Measurements from ENCODE around the gene PTPN11.
"Not testable (repeated sequence)": the region's sequence is repeated elsewhere in the genome, so short reads cannot be mapped to it uniquely, and the experiment has no call there.

Gene PTPN11

GRCh38 chr12:112382866-112383265 is 35.9 kb upstream of the PTPN11 start:
- H3K36me3 ChIP-seq: no peaks in the 10 kb centered on the region
- H3K27ac ChIP-seq: peak overlapping the region; percentile 93; the same call in 1 of the 2 replicates
- H3K4me2 ChIP-seq: peak overlapping the region; percentile 80
- peak overlapping the region; percentile 93 for H3K9ac ChIP-seq
- no peaks in the 10 kb centered on the region for H3K9me3 ChIP-seq
- peaks cover 39% of the 10 kb centered on the region for H3K4me1 ChIP-seq
- peaks cover 34% of the 10 kb centered on the region for H4K20me1 ChIP-seq
- H3K27me3 ChIP-seq: no peaks in the 10 kb centered on the region
- no peak for TF ChIP-seq Cebpa-rat (IDR thresholded peaks at IDR 0.05)
- H3K4me3 ChIP-seq: peak overlapping the region; percentile 99

- no peaks in the 10 kb centered on the region for H4K20me1 ChIP-seq
- H3K27me3 ChIP-seq: no peaks in the 10 kb centered on the region
- H3K9me3 ChIP-seq: no peaks in the 10 kb centered on the region
- H3K9ac ChIP-seq: peak overlapping the region; percentile 28; the same call in 1 of the 2 replicates
- no peaks in the 10 kb centered on the region for H3K36me3 ChIP-seq
- H3K4me3 ChIP-seq: no peak overlapping the region
- H3K27ac ChIP-seq: peak overlapping the region; percentile 19; the same call in 1 of the 2 replicates
- peak overlapping the region; percentile 41 for H3K4me2 ChIP-seq
- TF ChIP-seq Cebpa-rat (IDR thresholded peaks at IDR 0.05): no peak
- peaks cover 22% of the 10 kb centered on the region for H3K4me1 ChIP-seq
These were observed 32.0 kb upstream of the PTPN11 start for GRCh38 chr12:112386726-112387125.

- Histone ChIP-seq H3K9me3 (no peaks in the 10 kb centered on the region; the same call in 1 of the 2 replicates), H3K4me2 (no peak overlapping the region)
- TF ChIP-seq Cebpa-rat (IDR thresholded peaks at IDR 0.05): no peak
These were observed 29.5 kb upstream of the PTPN11 start for GRCh38 chr12:112389228-112389627.

GRCh38 chr12:112389922-112390654 is 28.7 kb upstream of the PTPN11 start:
- not testable (repeated sequence) for H3K27me3 ChIP-seq, H3K27ac ChIP-seq

More at GRCh38 chr12:112389228-112389627, 29.5 kb upstream of the PTPN11 start:
- no peak overlapping the region for H3K9ac ChIP-seq
- no peak overlapping the region for H3K4me3 ChIP-seq
- no peaks in the 10 kb centered on the region for H3K27me3 ChIP-seq
- H3K36me3 ChIP-seq: no peaks in the 10 kb centered on the region
- H3K4me1 ChIP-seq: peaks cover 17% of the 10 kb centered on the region
- H3K27ac ChIP-seq: no peak overlapping the region
- no peaks in the 10 kb centered on the region for H4K20me1 ChIP-seq

GRCh38 chr12:112393328-112393727 is 25.4 kb upstream of the PTPN11 start:
- Histone ChIP-seq H3K9me3 (peaks cover 22% of the 10 kb centered on the region), H3K4me2 (no peak overlapping the region), H4K20me1 (no peaks in the 10 kb centered on the region), H3K4me3 (no peak overlapping the region), H3K27me3 (no peaks in the 10 kb centered on the region), H3K36me3 (no peaks in the 10 kb centered on the region), H3K9ac (no peak overlapping the region), H3K27ac (no peak overlapping the region), H3K4me1 (no peaks in the 10 kb centered on the region)
- TF ChIP-seq Cebpa-rat (IDR thresholded peaks at IDR 0.05): no peak

More at GRCh38 chr12:112389922-112390654, 28.7 kb upstream of the PTPN11 start:
- H3K9me3 ChIP-seq, H3K9ac ChIP-seq, H3K4me2 ChIP-seq, H4K20me1 ChIP-seq, H3K36me3 ChIP-seq, H3K4me3 ChIP-seq: not testable (repeated sequence)
- peaks cover 17% of the 10 kb centered on the region for H3K4me1 ChIP-seq

- Histone ChIP-seq H3K9ac (no peak overlapping the region), H3K36me3 (peaks cover 27% of the 10 kb centered on the region), H3K9me3 (peaks cover 5% of the 10 kb centered on the region), H3K27me3 (no peaks in the 10 kb centered on the region), H3K4me3 (no peak overlapping the region), H3K4me1 (no peaks in the 10 kb centered on the region), H3K27ac (no peak overlapping the region), H3K4me2 (no peak overlapping the region), H4K20me1 (peaks cover 28% of the 10 kb centered on the region)
- no peak for TF ChIP-seq Cebpa-rat (IDR thresholded peaks at IDR 0.05)
These were observed 17.7 kb upstream of the PTPN11 start for GRCh38 chr12:112401054-112401453.

- Histone ChIP-seq H3K36me3 (peaks cover 37% of the 10 kb centered on the region), H3K4me2 (no peak overlapping the region), H3K4me3 (no peak overlapping the region), H3K27ac (no peak overlapping the region), H3K27me3 (no peaks in the 10 kb centered on the region), H3K4me1 (peaks cover 7% of the 10 kb centered on the region), H3K9ac (no peak overlapping the region), H4K20me1 (peaks cover 37% of the 10 kb centered on the region), H3K9me3 (no peaks in the 10 kb centered on the region)
- no peak for TF ChIP-seq Cebpa-rat (IDR thresholded peaks at IDR 0.05)
These were observed 16.7 kb upstream of the PTPN11 start for GRCh38 chr12:112401903-112402498.

- peak overlapping the region; percentile 97; the same call in 1 of the 2 replicates for H3K9ac ChIP-seq
- H3K4me3 ChIP-seq: peak overlapping the region; percentile 80; the same call in 1 of the 2 replicates
- no peak for TF ChIP-seq Cebpa-rat (IDR thresholded peaks at IDR 0.05)
These were observed 11.9 kb upstream of the PTPN11 start for GRCh38 chr12:112406519-112407488.

GRCh38 chr12:112407683-112408082 is 11.1 kb upstream of the PTPN11 start:
- Histone ChIP-seq H3K4me1 (peaks cover 22% of the 10 kb centered on the region), H3K36me3 (peaks cover 51% of the 10 kb centered on the region), H3K9ac (peak overlapping the region; percentile 97), H3K4me2 (peak overlapping the region; percentile 73), H3K4me3 (peak overlapping the region; percentile 80), H4K20me1 (peaks cover 52% of the 10 kb centered on the region)
- H3K27ac ChIP-seq, H3K27me3 ChIP-seq, H3K9me3 ChIP-seq: not testable (repeated sequence)

More at GRCh38 chr12:112406519-112407488, 11.9 kb upstream of the PTPN11 start:
- no peaks in the 10 kb centered on the region for H3K27me3 ChIP-seq
- no peaks in the 10 kb centered on the region for H3K9me3 ChIP-seq
- peak overlapping the region; percentile 73 for H3K4me2 ChIP-seq
- peaks cover 22% of the 10 kb centered on the region for H3K4me1 ChIP-seq
- H3K27ac ChIP-seq: no peak overlapping the region
- H3K36me3 ChIP-seq: peaks cover 51% of the 10 kb centered on the region
- peaks cover 52% of the 10 kb centered on the region for H4K20me1 ChIP-seq

Data from BLaER1 (cell line).